LNCaP clone FGC (cell line): Measurements from ENCODE around the gene EEF1AKMT3.
"Not testable (repeated sequence)": the region's sequence is repeated elsewhere in the genome, so short reads cannot be mapped to it uniquely, and the experiment has no call there.

ENCODE experiments used
- DNase-seq: peaks from one replicate; pipeline ENCODE4 v3.0.0-alpha.2; 2011; ENCODE audit warnings: low read depth
- H3K4me3 ChIP-seq: 2 replicates; pipeline ENCODE4 v1.5.1; 2011; ENCODE audit warnings: mild to moderate bottlenecking, low read depth, low read length, control low read depth
- TF ChIP-seq, protein P1 (sequence below): IDR thresholded peaks from 2 replicates; pipeline ENCODE4 v1.5.1; 2012; ENCODE audit warnings: mild to moderate bottlenecking; ENCODE audit not compliant: control insufficient read depth, insufficient read depth; ENCODE audit errors: extremely low read depth

EEF1AKMT3 gene

DNA sequence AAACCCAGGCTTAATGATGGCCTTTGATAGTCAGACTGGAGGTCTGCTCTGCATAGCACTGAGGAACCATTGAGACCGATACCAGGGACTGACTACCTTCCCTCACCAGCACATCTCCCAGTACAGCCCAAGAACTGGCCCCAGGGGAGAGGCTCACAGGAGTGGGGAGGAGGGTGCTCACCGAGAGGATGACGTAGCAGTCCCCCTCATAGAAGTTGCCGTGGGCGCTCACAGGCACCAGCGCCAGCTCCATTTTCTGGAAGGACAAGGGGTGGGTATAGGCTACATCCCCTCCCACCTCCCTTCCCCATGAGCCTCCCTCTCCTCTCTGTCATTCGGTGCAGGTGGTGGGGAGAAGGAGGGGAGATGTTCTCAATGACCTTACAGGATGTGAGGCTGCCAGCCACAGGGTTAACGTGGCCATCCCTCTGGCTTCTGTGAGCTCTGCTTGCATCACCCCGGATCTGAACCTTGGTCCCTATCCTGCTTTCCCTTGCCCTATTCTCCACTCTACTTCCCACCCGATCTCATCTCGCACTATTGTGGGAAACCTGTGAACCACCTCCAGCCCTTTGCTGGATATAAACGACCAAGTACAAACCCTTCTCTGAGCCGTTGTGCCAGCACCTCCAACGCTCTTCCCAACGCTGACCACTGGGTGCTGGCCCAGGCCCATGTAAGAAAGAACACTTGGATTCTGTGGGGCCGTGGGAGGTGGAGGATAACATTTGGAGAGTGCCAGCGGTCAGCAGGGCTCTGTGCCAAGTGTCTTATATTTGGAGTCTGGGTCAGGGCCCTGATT, 41.8 kb downstream of the EEF1AKMT3 start:
- TF ChIP-seq, protein P1, sequence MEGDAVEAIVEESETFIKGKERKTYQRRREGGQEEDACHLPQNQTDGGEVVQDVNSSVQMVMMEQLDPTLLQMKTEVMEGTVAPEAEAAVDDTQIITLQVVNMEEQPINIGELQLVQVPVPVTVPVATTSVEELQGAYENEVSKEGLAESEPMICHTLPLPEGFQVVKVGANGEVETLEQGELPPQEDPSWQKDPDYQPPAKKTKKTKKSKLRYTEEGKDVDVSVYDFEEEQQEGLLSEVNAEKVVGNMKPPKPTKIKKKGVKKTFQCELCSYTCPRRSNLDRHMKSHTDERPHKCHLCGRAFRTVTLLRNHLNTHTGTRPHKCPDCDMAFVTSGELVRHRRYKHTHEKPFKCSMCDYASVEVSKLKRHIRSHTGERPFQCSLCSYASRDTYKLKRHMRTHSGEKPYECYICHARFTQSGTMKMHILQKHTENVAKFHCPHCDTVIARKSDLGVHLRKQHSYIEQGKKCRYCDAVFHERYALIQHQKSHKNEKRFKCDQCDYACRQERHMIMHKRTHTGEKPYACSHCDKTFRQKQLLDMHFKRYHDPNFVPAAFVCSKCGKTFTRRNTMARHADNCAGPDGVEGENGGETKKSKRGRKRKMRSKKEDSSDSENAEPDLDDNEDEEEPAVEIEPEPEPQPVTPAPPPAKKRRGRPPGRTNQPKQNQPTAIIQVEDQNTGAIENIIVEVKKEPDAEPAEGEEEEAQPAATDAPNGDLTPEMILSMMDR: no peak
- no peak overlapping the region for H3K4me3 ChIP-seq
- no peak for DNase-seq

DNA sequence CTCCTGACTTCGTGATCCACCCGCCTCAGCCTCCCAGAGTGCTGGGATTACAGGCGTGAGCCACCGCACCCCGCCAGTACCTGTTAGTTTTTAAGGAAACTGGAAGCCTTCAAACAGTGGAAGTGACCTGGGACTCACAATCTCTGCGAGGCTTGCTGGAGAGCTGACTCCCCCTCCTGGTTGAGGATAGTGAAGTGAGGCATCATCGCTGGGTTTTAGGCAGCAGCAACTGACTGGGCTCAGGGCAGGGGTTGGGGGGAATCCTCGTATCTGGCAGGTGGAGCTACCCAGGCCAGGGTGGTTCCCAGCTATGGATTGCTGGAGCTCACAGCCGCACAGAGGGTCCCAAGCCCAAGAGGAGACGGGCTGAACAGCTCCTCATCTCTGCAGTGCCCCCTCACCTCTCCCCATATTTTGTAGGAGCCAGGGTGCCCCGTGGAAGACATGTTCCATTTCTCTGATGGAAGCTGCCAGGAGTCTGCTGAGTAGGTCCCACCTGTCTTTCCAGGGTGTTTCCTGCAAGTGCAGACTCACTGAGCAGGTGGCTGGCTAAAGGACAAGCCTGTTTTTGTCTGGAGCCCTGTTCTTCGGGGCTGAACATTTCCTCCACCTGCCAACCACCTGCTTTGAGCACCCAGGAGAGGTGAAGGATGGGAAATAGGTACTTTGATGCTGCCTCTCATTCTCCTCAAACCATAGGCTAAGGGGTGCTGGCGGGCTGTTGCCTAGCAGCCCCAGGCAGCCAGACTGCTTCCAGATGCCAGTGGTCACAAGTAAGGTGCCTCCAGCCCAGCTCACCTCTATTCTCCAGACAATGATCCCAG, 43.0 kb downstream of the EEF1AKMT3 start:
- no peak for DNase-seq
- TF ChIP-seq, protein P1: no peak
- H3K4me3 ChIP-seq: no peak overlapping the region

- no peak for DNase-seq
- TF ChIP-seq, protein P1: no peak
These were observed 43.8 kb downstream of the EEF1AKMT3 start for GRCh38 chr12:57816001-57816854.

DNA sequence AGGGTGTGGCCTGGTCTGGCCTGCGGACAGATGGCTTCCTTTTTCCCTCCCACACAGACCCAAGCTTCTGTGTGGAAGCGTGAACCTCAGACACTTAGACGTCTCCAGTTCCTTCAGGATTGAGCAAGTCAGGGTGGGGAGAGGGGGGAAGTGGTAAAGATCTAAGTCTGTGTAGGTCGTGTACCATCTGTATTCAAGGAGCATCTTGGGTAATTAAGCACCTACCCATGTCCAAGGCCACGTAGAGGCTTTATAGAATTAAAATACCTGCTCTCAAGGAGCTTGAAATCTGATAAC, 44.4 kb downstream of the EEF1AKMT3 start:
- H3K4me3 ChIP-seq: no peak overlapping the region
- TF ChIP-seq, protein P1: no peak
- no peak for DNase-seq

More at GRCh38 chr12:57816001-57816854, 43.8 kb downstream of the EEF1AKMT3 start:
- no peak overlapping the region for H3K4me3 ChIP-seq

DNA sequence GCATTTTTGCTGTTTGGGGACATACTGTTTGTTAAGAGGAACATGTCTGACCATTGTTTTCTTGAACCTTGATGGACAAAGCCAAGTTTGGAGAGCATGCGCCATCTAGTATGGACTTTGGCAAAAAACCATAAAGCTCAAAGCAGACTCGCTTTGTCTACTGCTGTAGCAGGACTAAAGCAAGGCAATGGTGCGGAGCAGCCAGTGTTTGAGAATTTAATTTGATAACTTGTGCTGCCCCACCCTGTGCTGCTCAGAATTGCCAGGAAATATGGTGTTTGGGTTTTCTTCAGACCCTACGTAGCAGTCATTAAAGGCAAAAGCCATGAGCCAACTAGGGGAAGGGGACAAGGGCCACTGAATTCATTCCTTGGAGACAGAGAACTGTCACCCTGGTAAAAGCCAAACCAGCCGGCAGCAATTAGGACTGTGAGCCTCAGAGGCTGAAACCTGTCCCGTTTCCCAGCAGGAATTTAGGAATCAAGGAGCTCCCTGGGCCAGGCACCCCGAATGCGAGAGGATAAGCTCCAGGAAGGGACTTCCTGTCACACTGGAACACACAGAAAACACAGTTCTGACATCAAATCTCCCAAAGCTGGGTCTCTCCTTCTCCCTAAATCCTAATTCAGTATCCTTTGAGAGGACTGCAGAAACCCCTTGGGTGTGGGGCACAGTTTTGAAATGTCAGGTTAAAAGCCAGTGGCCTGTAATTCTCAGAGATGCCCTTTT, 45.0 kb downstream of the EEF1AKMT3 start:
- no peak for DNase-seq

DNA sequence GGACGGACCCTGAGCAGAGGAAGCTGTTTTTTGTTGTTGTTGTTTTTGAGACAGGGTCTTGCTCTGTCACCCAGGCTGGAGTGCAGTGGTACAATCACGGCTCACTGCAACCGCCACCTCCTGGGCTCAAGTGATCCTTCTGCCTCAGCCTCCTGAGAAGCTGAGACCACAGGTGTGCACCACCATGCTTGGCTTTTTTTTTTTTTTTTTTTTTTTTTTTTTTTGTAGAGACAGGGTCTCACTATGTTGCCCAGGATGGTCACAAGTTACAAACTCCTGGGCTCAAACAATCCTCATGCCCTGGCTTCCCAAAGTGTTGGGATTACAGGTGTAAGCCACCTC, 45.5 kb downstream of the EEF1AKMT3 start:
- DNase-seq, H3K4me3 ChIP-seq: not testable (repeated sequence)

More for the DNA sequence above, 45.0 kb downstream of the EEF1AKMT3 start:
- H3K4me3 ChIP-seq: no peak overlapping the region
- TF ChIP-seq, protein P1: no peak

DNA sequence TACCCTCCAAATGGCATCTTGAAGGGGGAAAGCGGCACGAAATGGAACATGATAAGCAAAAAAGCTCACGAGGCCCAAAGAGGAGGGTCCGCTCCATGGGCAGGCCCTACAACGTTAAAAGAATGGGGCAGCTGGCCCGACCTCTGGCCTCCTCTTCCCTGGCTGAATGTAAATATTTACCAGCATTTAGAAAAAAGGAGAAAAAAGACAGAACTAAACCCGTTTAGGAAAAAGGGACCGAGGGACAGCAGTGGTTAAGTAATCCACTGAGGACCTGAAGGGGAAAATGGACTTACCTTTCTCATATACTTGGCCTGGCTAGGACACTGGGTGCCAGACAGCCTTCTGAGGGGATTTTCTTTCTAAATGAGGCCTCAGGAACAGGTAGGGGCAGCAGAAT, 47.7 kb downstream of the EEF1AKMT3 start:
- DNase-seq: not testable (repeated sequence)

DNA sequence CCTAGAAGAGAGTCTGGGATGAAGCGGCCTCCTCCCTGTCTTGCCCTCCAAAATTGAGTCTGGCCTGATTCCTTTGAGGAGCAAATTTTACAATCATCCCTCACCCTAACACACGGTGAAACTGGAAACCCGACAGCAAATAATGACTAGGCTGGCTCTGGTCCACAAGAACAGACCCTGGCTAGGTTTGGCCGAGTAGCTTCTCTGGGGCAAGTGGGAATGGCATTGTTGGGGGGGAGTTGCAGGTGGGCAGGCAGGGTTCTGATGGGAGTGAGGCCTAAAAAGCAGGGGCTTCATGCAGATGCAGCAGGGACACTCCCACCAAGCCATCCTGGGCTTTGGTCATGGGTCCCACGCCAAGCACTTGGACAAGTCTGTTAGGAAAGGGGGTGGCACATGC, 48.6 kb downstream of the EEF1AKMT3 start:
- H3K4me3 ChIP-seq, DNase-seq: not testable (repeated sequence)

More for the DNA sequence above, 47.7 kb downstream of the EEF1AKMT3 start:
- H3K4me3 ChIP-seq: not testable (repeated sequence)
